Right lobe of liver (tissue), 4 donors: ENCODE data around the gene SPATA1.

Experiments
- POLR2A ChIP-seq: fragments of 450-650 bp; IDR thresholded peaks from one replicate; pipeline ENCODE4 v1.6.1; 2017; ENCODE audit warnings: antibody characterized with exemption, mild to moderate bottlenecking
- TF ChIP-seq, protein P1 (sequence below), 4 donors: fragments of 200-600 bp in 3 of 4; fragments of 450-650 bp in 1 of 4; IDR thresholded peaks; one replicate each; pipeline versions ENCODE4 v1.5.1 to v1.8.0; 2016 to 2022; ENCODE audit warnings: antibody characterized with exemption in 4 of 4, mild to moderate bottlenecking in 2 of 4
- donor health status: DM: no; HTN: no; CAD: no.
- donor health status: DM: no; HTN: no; CAD: no.
- donor health status: DM: no; HTN: yes; CAD: no.

DNA sequence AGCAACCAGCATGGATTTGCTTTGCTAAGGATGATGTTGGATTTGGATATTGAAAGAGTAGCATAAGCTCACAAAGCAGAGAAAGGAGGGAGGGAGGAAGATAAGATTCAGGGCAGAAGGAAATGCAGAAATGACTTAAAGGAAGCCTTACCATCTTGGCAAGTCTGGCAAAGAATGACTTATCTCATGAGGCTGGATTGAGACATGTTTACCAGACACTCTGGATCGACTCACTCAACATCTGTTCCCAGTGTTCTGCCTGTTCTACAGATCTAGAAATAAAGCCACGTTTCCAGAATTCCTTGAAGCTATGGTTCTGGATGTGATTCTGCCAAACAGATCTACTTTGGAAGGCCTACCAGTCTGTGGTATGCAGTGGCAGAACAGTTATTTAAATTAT lies 106.8 kb downstream of the SPATA1 start:
- TF ChIP-seq, protein P1, sequence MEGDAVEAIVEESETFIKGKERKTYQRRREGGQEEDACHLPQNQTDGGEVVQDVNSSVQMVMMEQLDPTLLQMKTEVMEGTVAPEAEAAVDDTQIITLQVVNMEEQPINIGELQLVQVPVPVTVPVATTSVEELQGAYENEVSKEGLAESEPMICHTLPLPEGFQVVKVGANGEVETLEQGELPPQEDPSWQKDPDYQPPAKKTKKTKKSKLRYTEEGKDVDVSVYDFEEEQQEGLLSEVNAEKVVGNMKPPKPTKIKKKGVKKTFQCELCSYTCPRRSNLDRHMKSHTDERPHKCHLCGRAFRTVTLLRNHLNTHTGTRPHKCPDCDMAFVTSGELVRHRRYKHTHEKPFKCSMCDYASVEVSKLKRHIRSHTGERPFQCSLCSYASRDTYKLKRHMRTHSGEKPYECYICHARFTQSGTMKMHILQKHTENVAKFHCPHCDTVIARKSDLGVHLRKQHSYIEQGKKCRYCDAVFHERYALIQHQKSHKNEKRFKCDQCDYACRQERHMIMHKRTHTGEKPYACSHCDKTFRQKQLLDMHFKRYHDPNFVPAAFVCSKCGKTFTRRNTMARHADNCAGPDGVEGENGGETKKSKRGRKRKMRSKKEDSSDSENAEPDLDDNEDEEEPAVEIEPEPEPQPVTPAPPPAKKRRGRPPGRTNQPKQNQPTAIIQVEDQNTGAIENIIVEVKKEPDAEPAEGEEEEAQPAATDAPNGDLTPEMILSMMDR (IDR thresholded peaks at IDR 0.05), result no peak
- no peak for TF ChIP-seq POLR2A
